Peyer's patch (tissue), 4 donors: ENCODE results near the gene RALGAPA1.

Source experiments
- CTCF ChIP-seq, 6 experiments: fragments of 450-650 bp in 4 of 6; fragments of 200-600 bp in 2 of 6; sonication (generic) in 1 of 6; IDR thresholded peaks; one replicate each; pipeline ENCODE4 v1.5.1; 2017 to 2019; ENCODE audit warnings: antibody characterized with exemption in 6 of 6, mild to moderate bottlenecking in 3 of 6, moderate library complexity in 1 of 6
- POLR2A ChIP-seq, 2 donors: fragments of 450-650 bp; IDR thresholded peaks; one replicate each; pipeline ENCODE4 v1.5.1; 2017; ENCODE audit warnings: antibody characterized with exemption in 2 of 2, mild to moderate bottlenecking in 2 of 2, moderate library complexity in 2 of 2

- TF ChIP-seq CTCF (IDR thresholded peaks at IDR 0.05): no peak
- TF ChIP-seq POLR2A (IDR thresholded peaks at IDR 0.05): no peak
Measured at GRCh38 chr14:35571598-35571997, 237.5 kb downstream of the RALGAPA1 start.
